Kidney tubule cell (primary cell): ENCODE data around the gene ZNF341.

ENCODE experiments used
- DNase-seq: peaks from one replicate; pipeline ENCODE4 v3.0.0-alpha.2; 2018; ENCODE audit warnings: low spot score

The ZNF341 gene

DNA sequence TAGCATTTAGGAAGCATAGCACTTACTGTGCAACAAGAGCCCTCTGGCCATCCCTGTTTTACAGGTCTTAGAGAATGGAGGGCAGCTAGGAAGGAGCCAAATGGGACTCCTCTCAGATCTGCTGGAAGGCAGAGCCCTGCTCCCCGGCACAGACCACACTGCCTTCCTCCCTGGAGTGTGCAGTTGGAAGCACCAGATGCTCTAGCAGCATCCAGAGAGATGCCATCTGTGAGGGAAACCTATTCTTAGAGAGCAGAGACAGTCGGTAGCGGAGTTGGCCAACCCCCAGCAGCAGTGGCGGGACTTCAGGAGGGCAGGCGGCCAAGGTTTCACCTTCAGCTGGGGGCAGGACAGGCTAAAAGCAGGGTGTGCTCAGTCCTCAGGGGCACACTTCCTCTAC, 28.9 kb upstream of the ZNF341 start:
- no peak for DNase-seq

DNA sequence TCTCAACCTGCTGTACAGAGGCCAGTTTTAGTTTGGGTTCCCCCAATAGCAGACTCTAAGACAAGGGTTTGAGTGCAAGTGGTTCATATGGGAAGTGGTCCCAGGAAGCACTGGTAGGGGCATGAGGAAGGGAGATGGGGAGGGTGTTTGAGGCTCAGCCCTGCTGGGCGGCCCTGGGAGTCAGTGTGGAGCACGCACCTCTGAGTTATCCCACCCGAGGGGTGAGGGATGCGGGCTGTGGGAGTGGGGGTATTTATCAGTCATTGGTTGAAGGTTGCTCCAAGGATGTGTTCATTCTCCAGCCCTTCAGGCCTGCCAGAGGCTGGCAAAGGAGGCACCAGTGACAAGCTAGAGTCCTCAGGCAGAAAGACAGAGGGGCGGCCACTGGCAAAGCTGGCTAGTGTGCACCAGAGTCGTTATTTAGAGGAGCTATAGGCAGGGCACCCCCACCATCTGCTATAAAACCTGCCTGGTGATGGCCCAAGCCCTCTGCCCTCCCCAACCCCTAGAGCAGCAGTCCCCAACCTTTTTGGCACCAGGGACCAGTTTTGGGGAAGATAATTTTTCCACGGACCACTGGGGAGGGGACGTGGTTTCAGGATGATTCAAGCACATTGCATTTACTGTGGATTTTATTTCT, 28.2 kb upstream of the ZNF341 start:
- DNase-seq: no peak

DNA sequence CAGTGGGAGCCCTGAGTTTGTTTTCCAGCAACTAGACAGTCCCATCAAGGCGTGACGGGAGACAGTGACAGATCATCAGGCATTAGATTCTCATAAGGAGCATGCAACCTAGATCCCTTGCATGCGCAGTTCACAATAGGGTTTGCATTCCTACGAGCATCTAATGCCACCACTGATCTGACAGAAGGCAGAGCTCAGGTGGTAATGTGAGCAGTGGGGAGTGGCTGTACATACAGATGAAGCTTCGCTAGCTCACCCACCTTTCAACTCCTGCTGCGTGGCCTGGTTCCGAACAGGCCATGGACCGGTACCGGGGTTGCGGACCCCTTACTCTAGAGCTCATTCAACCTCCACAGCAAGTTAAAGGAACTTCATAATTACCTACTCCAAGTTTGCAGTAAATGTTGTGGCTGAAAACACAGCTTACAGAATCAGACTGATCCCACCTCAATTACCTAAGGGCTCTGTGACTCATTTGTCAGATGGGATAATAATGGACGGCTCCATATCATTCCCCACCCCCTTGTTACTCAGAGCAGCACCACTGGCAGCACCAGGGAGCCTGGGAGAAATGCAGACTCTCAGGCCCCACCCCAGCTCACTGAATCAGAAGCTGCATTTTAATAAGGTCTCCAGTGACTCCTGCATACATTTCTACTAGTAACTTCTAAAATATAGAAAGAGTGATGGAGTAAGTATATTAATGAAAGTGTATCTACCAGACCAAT, 27.4 kb upstream of the ZNF341 start:
- peak; percentile 33 for DNase-seq

DNA sequence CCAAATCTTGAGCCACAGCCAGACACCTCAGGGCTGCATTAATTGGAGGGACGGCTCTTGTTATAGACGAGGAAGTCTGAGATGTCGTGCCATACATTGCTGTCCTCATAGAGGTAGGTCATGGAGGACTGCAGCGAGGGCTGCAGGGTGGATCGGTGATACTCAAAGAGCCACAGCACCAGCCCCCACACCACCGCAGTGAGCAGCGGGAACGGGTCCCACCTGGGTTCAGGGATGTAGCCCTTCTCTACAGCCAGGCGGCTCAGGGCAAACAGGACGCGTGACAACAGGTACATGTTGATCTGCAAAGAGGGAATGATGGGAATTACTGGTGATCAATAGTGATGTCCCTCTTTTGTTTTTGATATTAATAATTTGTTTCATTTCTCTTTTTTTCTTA, 24.1 kb upstream of the ZNF341 start:
- DNase-seq: no peak

DNA sequence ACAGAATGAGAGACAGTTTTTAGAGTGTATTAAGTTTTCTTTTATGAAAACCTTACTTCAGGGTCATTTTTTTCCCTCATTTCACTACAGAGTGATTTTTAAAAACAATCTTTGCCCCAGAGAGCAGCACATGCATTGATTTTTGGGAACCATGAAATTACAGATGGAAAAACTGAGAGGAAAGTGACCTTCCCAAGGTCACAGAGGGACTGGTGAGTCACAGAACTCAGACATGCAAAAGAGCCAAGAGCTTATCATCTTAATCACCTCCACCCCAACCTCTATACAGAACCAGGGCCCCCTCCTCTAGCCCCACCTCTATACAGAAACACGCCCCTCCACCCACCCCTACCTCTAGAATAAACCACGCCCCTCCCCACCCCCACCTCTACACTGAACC, 22.4 kb upstream of the ZNF341 start:
- no peak for DNase-seq

DNA sequence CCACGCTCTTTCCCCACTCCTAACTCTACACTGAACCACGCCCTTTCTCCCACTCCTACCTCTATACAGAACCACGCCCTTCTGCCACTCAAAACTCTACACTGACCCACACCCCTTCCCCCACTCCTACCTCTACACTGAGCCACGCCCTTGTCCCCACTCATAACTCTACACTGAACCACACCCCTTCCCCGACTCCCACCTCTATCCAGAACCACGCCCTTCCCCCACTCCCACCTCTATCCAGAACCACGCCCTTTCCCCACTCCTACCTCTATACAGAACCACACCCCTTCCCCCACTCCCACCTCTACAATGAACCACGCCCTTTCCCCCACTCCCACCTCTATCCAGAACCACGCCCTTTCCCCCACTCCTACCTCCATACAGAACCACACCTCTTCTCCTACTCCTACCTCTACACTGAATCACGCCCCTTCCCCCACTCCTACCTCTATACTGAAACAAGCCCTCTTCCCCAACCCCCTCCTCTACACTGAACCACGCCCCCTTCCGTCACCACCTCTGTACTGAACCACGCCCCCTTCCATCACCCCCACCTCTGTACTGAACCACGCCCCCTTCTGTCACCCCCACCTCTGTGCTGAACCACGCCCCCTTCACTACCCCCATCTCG, 21.8 kb upstream of the ZNF341 start:
- DNase-seq: no peak

DNA sequence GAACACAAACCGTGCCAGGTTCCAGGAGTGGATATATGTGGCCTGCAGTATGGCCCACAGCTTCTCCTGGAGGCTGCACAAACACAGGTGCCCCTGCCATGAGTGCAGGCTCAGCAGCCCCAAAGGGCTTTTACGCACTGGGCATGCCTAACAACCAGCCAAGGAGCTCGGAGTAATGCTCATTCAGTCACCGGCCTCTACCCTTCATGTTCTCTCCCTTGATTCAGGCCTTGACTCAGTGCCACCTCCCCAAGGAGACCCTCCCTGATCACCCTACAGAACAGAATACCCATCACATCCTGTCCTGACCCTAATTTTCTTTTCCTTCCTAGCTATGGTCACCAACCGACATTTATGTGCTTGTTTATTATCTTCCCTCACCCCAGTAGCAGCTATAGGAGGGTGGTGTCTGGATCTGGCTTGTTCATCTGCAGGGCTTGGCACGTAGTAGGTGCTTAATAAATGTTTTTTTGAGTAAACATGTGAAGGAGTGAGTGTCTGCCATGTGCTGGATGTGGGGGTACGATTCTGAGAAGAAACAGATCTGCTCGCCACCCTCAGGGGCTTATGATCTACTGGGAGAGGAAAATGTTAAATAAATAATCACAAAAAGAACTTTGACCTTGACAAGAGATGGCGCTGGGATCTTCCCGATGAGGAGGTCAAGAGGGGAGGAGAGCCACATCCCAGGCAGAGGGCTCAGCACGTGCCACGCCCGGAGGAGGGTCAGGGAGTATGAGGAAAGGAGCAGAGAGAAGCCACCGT, 20.9 kb upstream of the ZNF341 start:
- DNase-seq: no peak

DNA sequence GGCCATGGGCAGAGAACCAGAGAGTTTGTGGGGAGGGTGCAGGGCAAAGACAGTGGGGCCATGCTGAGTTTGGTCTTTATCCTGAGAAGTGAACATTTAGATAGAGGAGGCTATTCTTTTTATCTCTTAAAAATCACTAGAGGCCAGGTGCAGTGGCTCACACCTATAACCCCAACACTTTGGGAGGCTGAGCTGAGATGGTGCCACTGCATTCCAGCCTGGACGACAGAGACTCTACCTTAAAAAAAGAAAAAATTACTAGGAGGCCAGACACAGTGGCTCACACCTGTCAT, 20.4 kb upstream of the ZNF341 start:
- DNase-seq: no peak

DNA sequence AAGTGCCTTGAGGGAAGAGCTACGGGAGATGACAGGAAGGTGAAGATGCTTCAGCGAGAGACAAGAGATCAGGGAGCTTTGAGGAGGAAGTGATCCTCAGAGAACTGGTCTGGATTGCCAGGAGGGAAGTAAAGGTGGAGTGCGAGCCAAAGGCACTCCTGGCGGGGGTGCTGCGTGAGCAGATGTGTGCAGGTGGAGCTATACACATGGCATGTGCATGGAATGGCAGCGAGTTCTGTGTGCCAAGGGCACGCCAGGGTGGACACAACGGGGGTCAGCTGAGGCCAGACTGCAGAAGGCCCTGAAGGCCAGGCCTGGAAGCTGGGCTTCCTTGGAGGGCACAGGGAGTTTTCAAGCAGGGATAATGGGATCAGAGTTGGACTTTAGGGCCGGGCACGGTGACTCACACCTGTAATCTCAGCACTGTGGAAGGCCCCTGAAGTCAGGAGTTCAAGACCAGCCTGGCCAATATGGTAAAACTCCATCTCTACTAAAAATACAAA, 17.9 kb upstream of the ZNF341 start:
- DNase-seq: no peak

DNA sequence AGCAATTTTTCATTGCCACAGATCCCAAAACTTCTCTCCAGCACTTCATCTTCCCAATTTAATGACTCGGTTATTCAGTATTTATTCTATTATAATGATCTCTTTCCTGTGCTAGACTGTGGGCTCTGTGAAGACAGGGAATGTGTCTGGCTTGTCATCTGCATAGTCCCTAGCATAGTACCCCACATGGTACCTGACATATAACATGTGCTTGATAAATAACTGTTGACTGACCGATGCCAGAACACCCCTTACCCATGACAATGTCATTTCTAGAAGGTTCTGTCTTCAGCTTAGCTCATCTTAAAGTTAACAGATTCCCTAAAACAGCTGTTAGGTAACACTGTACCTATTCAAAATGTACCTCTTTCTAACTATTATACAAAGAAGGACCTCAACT, 15.3 kb upstream of the ZNF341 start:
- no peak for DNase-seq

DNA sequence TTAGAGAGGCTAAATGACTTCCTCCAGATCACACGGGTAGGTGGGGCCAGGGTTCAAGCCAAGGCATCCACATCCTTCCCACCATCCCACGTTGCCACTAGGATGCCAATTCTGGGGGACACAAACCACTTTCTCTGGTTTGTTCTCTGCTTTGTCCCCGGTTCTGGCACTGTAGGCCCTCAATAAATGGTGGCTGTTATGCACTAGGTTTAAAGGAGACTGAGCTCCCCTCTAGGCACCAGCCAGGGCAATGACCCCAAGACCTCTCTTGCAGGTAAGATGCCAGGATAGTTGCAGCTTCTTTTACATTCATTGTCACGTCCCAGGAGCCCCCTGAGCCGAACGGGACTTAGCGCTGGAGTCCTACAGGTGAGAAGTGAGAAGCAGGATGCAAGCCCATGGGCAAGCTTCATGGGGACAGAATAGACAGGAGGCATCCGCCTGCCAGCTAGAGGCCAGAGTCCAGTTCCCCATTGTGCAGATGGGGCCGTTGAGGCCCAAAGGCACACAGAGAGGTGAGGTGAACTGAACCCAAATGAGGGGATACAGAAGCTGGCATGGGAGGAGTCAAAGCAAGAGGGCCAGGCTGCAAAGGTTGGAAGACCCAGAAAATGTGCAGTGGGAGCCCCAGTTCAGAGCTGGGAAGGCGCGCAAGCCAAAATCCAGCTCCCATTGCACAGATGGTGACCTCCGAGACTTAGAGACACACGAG, 12.4 kb upstream of the ZNF341 start:
- DNase-seq: peak; percentile 6

DNA sequence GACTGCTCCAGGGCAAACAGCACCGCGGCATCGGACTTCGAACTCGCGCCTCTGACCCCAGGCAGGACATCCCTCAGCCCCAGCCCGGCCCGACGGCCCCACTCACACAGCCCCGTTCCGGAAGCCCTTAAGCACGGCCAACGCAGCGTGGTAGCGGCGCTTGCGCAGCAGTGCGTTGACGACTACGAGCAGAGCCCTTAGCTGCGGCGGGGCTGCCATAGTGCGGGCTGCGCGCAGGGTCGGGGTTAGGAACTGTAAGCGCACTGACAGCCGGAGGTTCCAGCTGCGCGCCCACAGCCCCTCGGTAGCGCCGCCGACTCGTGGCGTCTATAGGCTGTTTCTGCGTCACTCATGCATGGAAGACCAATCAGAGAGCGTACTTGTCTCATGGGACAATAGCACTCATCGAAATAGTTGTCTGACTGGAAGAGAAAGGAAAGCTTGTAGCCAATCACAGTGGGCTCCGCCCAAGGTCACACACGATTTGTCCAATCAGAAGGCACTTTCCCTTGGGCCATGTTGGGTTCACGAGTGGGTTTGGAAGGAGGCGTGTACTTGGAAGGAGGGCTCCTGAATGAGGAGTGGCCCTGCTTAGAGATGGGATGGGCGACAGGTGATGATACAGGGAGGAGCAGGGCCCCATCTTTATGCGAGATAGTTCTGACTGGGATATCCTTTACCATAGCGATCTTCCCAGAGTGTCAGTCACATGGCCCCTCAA, 11.6 kb upstream of the ZNF341 start, which contains the start of gene PXMP4:
Gene PXMP4, minus strand, starts transcription at position 322 of the 721 bp plus-strand sequence. Its CDS starts 103 bp downstream, at position 219.
- peak; percentile 95 for DNase-seq

DNA sequence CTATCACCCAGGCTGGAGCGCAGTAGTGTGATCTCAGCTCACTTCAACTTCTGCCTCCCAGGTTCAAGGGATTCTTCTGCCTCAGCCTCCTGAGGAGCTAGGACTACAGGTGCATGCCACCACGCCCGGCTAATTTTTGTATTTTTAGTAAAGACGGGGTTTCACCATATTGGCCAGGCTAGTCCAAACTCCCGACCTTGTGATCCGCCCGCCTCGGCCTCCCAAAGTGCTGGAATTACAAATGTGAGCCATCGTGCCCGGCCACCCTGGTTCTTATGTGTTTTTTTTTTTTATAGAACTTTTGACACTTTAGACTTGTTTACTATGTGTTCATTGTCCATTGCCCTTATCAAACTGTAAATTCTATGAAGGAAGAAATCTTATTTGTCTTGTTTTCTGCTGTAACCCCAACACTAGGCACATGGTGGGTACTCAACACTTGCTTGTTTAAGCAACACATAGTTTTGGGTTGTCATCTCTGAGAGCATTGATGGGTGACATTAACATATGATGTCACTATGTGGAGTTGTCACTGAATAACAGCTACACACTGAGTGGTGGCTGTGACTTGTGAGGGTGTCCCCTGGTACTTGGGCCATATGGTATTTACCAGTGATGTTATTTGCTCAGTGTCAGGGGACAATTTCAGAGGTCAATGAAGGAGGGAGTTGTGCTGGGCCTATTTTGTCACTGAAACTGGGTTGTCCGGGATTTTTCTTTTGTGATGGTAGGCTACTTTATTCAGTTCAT, 10.2 kb upstream of the ZNF341 start:
- DNase-seq: no peak

DNA sequence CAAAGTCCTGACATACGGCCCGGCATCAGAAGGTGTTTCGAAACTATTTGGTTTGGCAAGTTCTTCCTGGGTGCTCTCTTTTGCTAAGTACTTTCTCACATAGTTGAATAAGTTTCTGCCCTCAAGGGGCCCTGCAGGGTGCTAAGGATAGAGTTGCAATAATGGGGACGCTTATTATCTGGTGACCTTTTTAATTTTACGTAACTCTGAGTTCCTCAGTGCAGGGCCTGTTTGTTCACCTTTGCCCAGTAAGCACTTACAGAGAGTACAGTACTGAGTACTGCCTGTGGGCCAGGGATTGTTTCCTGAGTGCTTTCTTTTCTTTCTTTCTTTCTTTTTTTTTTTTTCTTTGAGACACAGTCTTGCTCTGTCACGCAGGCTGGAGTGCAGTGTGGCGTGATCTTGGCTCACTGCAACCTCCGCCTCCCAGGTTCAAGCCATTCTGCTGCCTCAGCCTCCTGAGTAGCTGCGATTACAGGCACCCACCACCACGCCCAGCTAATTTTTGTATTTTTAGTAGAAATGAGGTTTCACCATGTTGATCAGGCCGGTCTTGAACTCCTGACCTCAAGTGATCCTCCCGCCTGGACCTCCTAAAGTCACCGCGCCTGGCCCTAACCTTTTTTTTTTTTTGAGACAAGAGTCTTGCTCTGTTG, 7.2 kb upstream of the ZNF341 start:
- DNase-seq: no peak

DNA sequence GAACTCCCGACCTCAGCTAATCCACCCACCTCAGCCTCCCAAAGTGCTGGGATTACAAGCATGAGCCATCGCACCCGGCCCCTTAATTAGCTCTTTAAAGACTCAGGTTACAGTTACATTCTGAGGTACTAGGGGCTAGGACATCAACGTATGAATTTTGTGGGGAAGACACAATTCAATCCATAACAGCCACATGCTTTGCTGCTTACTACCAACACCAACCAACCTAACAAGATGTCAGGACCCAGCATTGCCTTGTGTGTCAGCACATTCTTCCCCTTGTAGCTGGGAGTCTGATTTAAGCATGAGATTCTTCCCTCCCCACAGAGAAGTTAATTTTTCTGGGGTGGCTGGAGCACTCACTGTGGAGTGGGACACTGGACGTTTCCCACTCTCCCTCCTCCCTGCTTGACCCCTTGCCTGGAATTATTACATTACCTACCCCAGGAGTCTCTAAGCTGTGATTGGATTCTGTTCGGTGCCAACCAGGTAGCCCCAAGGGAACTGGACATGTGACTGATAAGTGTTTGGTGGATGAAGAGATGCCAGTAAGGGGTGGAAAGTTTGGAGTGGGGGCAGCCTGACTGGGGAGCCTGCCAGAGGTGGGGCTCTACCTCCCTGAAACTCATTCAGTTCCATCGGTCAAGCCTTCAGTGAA, 6.1 kb upstream of the ZNF341 start:
- no peak for DNase-seq

DNA sequence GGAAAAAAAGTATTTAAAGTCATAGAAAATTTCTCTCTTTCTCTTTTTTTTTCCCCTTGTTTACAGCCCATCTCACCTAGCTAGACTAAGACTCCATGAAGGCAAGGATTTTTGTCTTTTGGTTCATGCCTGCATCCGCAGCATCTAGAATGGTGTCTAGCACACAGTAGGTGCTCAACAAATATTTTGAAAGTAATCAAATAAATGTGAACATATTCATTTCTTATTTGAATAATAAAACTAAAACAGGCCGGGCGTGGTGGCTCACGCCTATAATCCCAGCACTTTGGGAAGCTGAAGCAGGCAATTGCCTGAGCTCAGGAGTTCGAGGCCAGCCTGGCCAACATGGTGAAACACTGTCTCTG, 4.7 kb upstream of the ZNF341 start:
- no peak for DNase-seq

DNA sequence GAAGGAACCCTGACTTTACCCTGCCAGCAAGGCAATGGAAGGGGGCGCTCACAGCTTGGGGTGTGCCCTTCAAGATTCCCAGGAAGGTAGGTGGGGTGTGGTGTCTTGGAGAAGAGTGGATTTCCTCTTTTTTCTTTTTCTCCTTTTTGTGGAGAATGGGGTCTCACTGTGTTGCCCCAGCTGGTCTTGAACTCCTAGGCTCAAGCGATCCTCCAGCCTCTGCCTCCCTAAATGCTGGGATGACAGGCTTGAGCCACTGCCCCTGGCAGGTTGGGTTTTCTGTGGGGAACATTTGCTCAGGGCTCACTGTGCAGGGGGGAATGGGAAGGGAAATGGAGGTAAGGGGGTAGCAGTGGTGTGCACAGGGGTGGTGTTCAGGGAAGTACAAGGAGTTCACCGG, 4.0 kb upstream of the ZNF341 start:
- DNase-seq: no peak

DNA sequence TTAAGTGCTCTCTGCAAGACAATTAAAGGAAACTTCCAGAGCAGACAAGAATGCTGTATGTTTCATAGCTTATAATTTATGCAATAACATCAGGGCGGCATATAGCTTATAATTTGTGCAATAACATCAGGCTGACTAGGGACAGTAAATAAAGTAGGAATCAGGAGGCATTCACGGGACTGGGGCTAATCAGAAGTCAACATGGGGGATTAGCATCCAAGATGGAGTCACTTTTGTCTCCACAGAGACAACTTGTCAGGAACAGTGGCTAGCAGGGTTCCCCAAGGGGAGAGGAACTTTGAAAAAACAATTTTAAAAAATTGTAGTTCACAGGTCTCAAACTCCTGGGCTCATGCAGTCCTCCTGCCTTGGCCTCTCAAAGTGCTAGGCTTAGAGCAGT, 3.3 kb upstream of the ZNF341 start:
- DNase-seq: no peak

DNA sequence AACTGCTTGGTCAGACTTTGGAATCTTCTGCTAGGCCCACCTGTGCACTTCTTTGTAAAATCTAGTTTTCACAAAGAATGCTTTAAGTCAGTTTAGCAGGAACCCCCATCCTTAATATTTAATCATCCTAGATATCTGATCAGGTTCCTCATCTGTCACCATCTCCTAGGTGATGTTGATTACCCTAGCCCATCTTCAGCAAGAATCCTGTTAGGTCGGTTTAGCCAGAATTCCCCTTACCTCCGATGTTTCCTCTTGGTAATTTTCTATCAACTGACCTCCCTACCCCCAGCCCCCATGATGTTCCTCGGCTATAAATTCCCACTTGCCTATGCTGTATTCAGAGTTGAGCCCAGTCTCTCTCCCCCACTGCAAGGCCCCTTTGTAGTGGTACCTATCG, 2.7 kb upstream of the ZNF341 start:
- DNase-seq: no peak
